LHCN-M2 (cell line): ENCODE measurements around the gene CEBPE. TPM values are rescaled to one million over a fixed set of nuclear protein-coding genes. Genes with fewer than 3 reads are reported as not detected.
A peak's percentile ranks its signal among the peaks of the same experiment; 100 is the strongest.

ENCODE experiments used
- DNase-seq: peaks from one replicate; pipeline ENCODE4 v3.0.0-alpha.2; 2012; ENCODE audit warnings: low read depth
- total RNA-seq: library from RNA; depleted of rRNA; stranded (reverse); fragments of >200 nt; gene quantifications from 2 replicates; pipeline ENCODE4 v1.2.3, GENCODE V29; 2014; rRNA removed

The CEBPE gene
- total RNA-seq, 1 experiment from 2014 or later, result 0.11 TPM

DNA sequence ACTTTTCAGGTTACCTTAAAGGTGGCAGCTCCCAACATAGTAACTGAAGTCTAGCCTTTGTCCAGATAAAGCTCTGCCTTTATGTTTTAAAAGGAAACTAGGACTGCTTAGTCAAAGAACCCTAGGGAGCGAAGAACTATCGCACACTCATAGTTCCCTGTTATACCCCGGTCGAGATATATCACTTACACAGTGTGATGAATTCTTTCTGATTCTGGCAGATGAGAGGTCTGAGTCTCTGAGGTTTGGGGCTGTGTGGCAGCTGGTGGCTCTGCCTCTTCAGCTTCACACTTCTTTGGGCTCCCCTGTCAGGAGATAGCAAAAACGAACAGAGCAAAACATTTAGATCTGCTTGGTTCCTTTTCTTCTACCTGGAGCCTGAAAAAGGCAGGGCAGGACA, 41.1 kb downstream of the CEBPE start:
- peak; percentile 71 for DNase-seq

DNA sequence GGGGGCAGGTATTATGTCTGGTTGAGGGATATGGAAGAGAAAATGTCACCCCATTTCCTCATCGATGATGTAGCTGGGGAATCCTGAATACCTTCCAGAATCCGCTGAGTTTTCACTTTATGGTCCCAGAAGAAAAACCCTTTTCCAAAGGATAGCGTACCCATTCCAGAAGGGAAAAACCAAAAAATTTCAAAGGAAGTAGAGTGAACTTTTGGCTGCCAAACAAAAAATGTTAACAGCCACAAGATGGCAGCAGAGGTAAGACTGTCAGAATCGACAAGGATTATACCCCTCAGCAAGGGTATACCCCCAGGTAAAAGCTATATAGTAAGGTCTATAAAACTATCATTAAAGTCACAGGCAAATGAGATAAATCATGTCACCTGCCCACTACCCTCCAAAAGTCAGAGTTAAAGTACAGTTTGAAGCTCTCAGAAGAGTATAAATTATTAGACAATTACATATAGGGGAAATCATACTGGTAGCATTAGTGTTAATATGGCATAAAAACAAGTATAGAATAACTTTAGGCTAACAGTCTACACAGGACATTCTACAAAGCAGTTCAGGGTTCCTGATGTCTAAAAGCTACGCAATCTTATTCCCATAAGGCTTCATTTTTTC, 42.2 kb downstream of the CEBPE start:
- DNase-seq, result peak; percentile 43

GRCh38 chr14:23074906-23075305, 44.1 kb downstream of the CEBPE start:
- DNase-seq, result no peak

GRCh38 chr14:23071921-23072539, 47.0 kb downstream of the CEBPE start:
- peak; percentile 33 for DNase-seq

GRCh38 chr14:23071244-23071920, 47.7 kb downstream of the CEBPE start:
- DNase-seq, result peak; percentile 93

DNA sequence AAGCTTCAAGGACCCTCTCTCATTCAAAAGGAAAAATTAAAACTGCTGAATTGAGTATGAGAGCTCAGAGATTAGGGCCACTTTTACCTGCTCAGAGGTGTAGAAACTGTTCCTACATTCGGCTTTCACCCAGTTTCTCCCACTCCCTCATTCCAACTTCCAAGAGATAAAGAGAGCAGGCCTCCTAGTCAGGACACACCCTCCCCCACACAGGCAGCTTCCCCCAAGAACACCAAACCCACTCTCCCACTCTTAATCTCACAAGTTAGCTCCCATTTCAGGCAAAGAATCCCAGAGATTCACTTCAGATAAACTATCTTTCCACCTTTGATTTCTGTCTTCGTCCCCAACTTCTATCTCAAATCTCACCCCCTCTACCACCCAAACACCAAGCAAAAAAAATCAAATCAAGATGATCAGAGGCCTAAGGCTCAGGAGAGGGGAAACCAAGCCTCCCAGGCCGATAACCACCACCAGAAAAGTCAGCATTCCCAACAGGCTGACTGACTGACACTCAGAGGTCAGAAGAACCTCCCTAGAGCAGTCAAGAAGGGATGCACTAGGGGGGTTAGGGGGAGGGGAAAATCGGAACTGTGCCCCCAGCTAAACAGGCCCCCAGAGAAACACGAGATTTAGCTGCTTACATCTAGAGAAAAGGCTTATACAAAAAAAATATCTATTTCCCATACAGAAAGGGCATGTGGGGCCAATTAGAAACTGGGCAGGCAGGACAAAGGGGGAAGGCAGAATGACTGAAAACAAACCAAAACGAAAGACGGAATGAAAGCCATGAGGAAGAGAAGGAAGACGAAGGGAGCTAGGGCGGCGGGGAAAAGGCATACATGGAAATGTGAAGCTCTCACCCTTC, 48.6 kb downstream of the CEBPE start:
- no peak for DNase-seq

- DNase-seq, result no peak
Observed at GRCh38 chr14:23069413-23069806, 49.6 kb downstream of the CEBPE start.

- peak; percentile 92 for DNase-seq
Observed at GRCh38 chr14:23068789-23069412, 50.2 kb downstream of the CEBPE start.

- no peak for DNase-seq
Observed at GRCh38 chr14:23067847-23068788, 50.9 kb downstream of the CEBPE start.

Other genes starting within 250 kb of the CEBPE start
- 86.0 and 86.5 TPM in 2 replicates for gene LRP10, start 247.5 kb downstream of the CEBPE start, total RNA-seq
- 0.06 and 0.13 TPM in 2 replicates for gene REM2, start 236.0 kb downstream of the CEBPE start, total RNA-seq
- gene RBM23, start 200.1 kb downstream of the CEBPE start, total RNA-seq, result 75.6 and 131 TPM in 2 replicates
- 51.7 and 66.0 TPM in 2 replicates for gene PRMT5, start 189.9 kb downstream of the CEBPE start, total RNA-seq
- 45.5 and 54.8 TPM in 2 replicates for gene HAUS4, start 162.2 kb downstream of the CEBPE start, total RNA-seq
- gene AJUBA, start 136.7 kb downstream of the CEBPE start, total RNA-seq, result 67.1 and 78.4 TPM in 2 replicates
- gene C14orf93, start 109.1 kb downstream of the CEBPE start, total RNA-seq, result 4.0 and 8.6 TPM in 2 replicates
- gene PSMB5, start 84.4 kb downstream of the CEBPE start, total RNA-seq, result 235 and 240 TPM in 2 replicates
- not detected in 2 replicates for gene PSMB11, start 77.0 kb downstream of the CEBPE start, total RNA-seq
- 10.4 and 11.0 TPM in 2 replicates for gene CDH24, start 61.7 kb downstream of the CEBPE start, total RNA-seq
- 78.7 and 106 TPM in 2 replicates for gene ACIN1, start 24.1 kb downstream of the CEBPE start, total RNA-seq
- gene C14orf119, start 23.8 kb downstream of the CEBPE start, total RNA-seq, result 41.9 and 47.0 TPM in 2 replicates
- not detected in 2 replicates for gene CIROP, start 14.3 kb downstream of the CEBPE start, total RNA-seq
- gene SLC7A8, start 64.4 kb upstream of the CEBPE start, total RNA-seq, result 2.4 and 3.4 TPM in 2 replicates
- gene RNF212B, start 118.7 kb upstream of the CEBPE start, total RNA-seq, result not detected in 2 replicates
- gene HOMEZ, start 166.9 kb upstream of the CEBPE start, total RNA-seq, result 5.7 and 7.1 TPM in 2 replicates
- gene PPP1R3E, start 183.6 kb upstream of the CEBPE start, total RNA-seq, result 2.9 and 5.0 TPM in 2 replicates
- 17.3 and 20.4 TPM in 2 replicates for gene BCL2L2, start 187.6 kb upstream of the CEBPE start, total RNA-seq
- gene PABPN1, start 202.2 kb upstream of the CEBPE start, total RNA-seq, result 86.7 and 92.7 TPM in 2 replicates
- 13.5 and 16.0 TPM in 2 replicates for gene SLC22A17, start 233.6 kb upstream of the CEBPE start, total RNA-seq
- gene EFS, start 245.9 kb upstream of the CEBPE start, total RNA-seq, result not detected in 2 replicates